Right renal pelvis (tissue), 4 donors: ENCODE results near the gene FOXA1. TPM values are rescaled to one million over a fixed set of nuclear protein-coding genes. Genes with fewer than 3 reads are reported as not detected.

Source experiments
- DNase-seq, 4 donors: peaks; one replicate each; pipeline ENCODE4 v3.0.0-alpha.2; 2013; ENCODE audit warnings: low read depth in 4 of 4, low spot score in 3 of 4, missing footprints in 1 of 4
- polyA plus RNA-seq, 4 donors: library from polyadenylated mRNA; unstranded; fragments of 120-200 nt; gene quantifications; one replicate each; pipeline ENCODE4 v1.2.1, GENCODE V29; 2013; ENCODE audit not compliant: insufficient read length in 4 of 4

FOXA1 gene
- polyA plus RNA-seq, 4 donors, result 1.7 to 8.9 (median 3.5) TPM

DNA sequence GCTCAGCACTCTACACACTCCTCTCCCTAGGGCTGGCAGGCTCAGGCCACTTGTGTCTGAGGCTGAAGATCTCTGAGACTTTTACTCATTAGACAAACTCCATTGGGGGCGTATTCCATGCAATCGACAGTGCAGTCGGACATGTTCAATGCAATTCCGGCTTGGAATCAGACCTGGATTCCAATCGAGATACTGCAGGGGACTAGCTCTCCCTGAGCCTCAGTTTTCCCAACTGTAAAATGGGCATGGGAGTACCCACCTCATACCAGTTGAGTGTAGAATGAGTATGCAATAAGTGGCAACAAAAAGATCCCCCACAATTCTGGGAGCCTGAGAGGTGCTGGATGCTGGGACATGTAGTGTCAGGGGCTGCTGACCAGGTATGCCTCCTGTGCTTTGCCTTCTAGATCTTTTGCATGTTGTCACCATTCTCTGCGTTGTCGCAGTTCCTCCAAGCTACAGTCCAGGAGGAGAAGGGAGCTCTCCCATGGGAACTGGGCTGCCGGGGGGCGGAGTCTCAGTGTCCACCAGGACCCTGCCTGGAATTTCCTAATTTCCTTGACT is 8.7 kb upstream of the FOXA1 start:
- no peak for DNase-seq

GRCh38 chr14:37602605-37603453 is 7.8 kb upstream of the FOXA1 start:
- DNase-seq, result no peak

DNA sequence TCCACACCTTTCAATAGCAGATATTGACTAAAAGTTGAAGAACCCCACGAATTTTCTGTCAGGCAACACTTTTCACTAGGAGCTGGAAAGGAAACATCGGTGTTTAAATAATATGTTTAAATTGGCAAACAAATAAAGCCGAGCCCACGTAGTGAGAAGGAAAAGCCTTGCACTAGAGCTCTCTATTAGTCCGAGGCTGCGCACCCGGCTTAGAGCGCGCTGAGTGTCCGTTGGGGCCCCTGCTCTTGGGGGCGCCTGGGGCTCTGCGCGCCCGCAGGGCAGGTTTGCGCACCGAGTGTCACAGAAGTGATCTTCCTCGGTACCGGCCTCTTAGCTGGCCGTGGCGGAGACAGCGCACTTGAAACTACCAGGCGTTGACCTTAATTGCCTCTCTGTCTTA is 6.8 kb upstream of the FOXA1 start:
- DNase-seq, result no peak

DNA sequence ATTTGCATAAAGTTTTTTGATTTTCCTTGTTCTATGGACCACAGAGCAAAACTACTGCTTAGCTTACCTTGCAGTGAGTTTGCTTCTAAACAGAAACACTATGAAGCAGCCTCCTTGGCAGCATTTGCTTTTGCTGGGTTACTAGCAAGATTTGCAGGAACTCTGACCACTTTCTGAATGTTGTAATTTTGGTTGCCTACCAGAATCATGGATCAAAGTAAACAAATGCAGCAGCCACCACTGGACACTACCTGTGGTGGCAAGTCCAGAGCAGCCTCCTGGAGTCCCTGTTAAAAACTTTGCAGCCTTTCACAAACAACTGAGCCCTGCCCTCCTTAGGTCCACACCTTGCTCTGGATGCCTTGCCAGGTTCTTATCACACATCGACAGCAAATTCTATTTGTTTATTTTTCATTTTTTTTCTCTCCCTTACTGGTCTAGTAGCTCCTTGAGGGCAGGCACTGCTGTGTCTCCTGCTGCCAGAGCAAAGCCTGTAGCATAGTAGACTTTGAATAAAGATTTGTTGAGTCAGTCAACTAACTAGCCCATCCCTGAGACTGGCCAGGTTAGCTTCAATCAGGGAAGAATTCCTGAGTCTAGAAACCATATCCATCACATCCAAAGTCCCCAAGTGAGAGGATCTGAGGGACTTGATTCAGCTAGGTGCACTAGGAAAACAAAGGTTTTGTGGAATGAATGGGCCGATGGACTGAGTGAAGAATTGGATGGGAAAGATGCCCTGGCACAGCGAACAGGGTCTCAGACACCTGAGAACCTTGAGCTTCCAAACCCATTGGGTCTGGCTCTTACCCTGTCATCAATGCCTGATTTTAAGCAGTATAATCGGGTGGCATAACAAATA is 6.1 kb upstream of the FOXA1 start:
- no peak for DNase-seq

DNA sequence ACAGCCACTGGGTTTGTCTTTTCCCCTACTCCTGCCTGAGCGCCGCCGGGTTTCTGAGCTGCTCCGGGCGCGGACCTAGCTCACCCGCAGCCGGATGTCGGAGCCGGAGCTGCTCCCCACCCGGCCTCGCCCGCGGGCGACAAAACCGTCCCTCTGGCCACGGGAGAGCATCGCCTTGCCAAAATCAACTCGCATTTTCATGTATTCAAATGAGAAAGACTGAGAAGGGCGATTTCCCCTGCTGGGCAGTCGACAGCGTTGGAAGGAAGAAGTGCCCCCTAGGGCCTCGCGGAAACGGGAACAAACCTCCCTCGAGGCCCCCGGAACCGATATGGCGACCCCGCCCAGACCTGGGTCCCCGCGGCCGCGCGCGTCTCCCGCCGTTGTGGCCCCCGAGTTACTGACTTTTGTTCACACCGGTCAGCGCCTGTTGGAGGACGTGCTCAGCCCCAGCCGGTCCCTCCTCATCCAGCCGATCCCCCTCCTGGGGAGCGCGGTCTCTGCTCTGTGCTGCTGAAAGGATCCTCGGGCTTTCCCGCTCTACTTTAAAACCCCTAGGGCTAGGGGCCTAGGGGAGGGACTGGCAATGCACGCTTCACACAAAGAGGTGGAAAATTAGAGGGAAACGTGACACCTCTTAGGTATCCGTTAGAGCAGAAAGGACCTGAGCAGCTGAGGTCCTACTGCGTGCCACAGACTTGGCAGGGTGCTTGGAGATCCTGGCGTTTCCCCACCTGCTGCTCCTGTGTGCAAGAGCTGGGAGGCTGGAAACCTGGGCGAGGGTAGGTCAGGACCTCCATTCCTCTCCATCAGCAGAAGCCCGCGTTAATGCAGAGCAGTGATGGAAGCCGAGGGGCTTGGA is 4.7 kb upstream of the FOXA1 start:
- DNase-seq, result no peak

DNA sequence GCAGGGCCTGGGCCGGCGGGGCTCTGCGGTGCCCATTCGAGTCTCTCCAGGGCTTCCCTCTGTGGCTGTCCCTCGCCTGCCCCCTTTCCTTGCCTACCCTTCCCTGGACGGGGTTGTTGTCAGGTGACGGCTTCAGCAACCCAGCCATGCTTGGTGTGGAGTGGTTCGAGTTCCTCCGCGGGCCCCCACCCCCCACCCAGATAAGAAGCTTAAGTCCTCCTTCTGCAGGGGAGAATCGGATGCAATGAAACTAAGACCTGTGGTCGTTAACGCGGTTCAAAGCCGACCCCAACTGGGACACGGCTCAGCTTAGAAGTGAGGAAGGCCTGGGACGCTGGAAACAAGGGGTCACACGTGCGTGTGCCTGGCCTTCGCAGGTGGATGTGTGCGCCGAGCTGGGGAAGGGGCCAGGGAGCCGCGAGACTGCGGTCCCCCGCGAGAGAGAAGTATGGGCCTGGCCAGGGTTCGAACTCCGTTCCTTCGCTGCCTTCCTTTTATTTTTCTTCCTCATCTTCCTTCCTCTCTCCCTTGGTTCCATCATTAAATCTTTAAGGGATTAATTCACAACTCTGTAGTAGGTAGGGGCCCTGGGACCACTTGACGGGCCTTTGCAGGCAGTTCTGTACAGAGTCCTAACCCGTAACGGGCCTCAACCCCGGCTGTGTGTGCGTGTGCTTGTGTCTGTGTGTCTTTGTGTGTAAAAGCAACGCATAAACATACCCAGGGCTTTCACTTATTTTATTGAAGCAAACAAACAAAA is 3.9 kb upstream of the FOXA1 start:
- DNase-seq, result no peak

DNA sequence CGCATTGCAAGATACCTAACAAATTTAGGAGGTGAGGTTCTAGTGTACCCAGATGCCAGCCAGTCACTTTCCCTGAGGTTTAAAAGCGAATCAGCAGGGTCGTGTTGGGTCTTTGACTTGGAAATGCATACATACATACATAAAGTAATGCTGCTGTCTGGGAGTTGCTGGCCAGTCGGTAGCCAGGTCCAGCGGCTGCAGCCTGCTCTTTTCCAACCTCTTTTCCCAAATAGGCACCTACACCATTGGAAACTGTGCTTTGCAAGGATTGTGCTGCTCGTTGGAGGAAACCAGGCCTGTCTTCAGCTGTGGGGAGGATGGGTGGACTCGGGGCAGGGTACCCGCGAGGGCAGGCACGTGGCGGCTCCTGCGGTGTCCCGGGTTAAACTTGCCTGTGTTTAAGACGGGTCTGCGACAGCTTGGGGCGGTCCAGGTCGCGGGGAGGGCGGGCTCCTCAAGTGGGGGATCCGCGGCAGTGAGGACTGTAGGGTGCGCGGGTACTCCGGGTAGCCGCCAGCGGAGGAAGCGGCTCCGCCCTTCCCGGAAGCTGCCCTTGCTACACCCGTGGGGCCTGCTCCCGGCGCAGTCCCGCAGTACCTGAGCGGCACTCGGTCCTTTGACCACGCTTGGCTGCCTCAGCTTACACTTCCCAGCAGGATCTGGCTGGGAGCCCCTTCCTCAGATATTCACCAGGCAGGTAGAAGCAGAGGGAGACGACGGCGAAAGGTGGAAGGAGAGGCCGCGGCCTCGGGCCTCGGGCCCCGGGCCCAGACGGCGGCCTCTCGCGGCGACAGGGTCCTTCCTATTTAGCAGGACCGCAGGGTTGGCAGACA is 3.1 kb upstream of the FOXA1 start:
- DNase-seq, result no peak

DNA sequence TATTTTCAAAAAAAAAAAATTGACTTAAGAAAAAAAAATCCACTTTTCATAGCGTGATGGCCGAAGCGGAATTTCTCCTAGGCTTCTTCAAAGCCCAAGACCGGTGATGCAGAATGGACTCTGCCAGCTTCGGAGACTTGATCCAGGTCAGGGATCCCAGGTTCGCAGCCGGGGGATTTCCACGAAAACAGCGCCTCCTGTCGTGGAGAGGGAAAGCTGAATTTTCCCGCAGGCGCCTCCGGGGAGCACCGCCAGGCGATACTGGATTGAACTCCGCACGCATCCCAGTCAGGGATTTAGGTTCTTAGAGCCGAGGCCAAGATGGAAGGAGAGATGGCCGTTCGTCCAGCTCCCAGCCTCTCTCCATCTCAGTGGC is 2.5 kb upstream of the FOXA1 start:
- no peak for DNase-seq

- DNase-seq, result no peak
These were observed 1.9 kb upstream of the FOXA1 start for GRCh38 chr14:37596790-37597472.

- no peak for DNase-seq
These were observed 966 bp upstream of the FOXA1 start for GRCh38 chr14:37595809-37596621.

DNA sequence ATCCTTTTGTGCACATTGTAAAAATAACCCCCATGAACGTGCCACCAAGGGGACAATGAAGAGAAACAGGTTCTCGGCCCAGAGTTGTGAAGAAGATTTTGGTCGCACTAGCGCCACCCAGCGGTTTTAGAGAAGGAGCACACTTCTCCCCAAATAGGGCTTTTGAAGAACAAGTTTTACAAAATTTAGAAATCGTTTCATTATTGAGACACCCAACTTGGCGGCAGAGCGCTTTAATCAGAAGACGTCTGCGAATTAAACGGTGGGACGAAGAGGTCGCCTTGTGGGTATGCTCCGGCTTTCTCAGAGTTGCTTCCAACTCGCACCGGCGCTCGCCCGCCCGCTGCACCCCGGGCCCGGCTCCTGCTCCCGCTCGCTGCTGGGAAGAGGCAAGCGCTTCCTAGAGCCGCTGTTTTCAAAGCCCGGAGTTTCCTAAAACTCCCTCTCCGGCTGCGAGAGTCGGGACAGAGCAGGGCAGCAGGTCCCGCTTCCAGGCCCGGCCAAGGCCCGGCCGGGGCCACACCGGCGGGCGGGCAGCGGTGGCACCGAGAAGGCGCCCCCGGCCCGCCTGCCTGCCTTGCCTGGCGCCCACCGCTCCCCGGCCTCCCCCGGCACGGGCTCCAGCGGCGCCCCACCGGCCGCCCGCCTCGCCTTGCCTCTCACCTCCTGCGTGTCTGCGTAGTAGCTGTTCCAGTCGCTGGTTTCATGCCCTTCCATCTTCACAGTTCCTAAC is 645 bp downstream of the FOXA1 start:
- DNase-seq, result peak in 3 of 4 donors; percentile 79 to 82 (median 81)

- no peak for DNase-seq
These were observed 1.4 kb downstream of the FOXA1 start for GRCh38 chr14:37593511-37594237.

GRCh38 chr14:37592482-37593408 is 2.3 kb downstream of the FOXA1 start:
- DNase-seq, result no peak

DNA sequence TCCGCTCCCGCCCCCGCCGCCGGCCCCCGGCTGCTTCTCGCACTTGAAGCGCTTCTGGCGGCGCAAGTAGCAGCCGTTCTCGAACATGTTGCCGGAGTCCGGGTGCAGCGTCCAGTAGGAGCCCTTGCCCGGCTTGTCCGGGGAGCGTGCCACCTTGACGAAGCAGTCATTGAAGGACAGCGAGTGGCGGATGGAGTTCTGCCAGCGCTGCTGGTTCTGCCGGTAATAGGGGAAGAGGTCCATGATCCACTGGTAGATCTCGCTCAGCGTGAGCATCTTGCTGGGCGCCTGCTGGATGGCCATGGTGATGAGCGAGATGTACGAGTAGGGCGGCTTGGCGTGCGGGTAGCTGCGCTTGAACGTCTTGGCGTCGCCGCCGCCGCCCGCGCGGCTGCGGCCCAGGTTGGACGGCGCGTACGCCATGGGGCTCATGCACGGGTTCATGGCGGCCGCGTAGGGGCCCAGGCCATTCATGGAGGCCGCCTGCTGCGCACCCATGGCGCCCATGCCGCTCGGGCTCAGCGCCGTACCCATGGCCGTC is 3.0 kb downstream of the FOXA1 start:
- no peak for DNase-seq
